ENCODE measurements around the gene P2RX3. TPM values are rescaled to one million over a fixed set of nuclear protein-coding genes. Genes with fewer than 3 reads are reported as not detected.

P2RX3 gene
- total RNA-seq, 1 experiment from 2014 or later: 0.15 TPM

- no peak overlapping the region for H3K9ac ChIP-seq (ENCODE audit: extremely low read depth, insufficient read length, low read length)
- no CpG with 5 or more reads among the region's 10 CpGs for WGBS (ENCODE audit: extremely low coverage, insufficient read length, low lambda C conversion rate)
- H4K20me1 ChIP-seq (ENCODE audit: control insufficient read depth, insufficient read depth, insufficient read length): no peaks in the 10 kb centered on the region
- Mint-ChIP-seq H3K27ac (peak overlapping the region; percentile 60 to 87 (median 72); a peak in 6 of 7 replicates), H3K9me3 (no peaks in the 10 kb centered on the region), H3K36me3 (ENCODE audit: insufficient read depth in 1 of 3, low read depth in 3 of 3) (peaks cover 41 to 64% (median 45%) of the 10 kb centered on the region in 3 experiments), H3K4me3 (peak overlapping the region in 1 of 2 experiments; percentile 17; a peak in 1 of 5 replicates), H3K4me1 (peaks cover 24 to 37% of the 10 kb centered on the region in 2 experiments), H3K27me3 (ENCODE audit: low read depth) (no peaks in the 10 kb centered on the region)
- H4K5ac ChIP-seq (ENCODE audit: insufficient read length, low read depth, low read length): no peak overlapping the region
- H3K27ac ChIP-seq (ENCODE audit: insufficient read length, low read depth, low read length): no peak overlapping the region
- H3K4me2 ChIP-seq (ENCODE audit: insufficient read depth, insufficient read length, low read length): no peak overlapping the region
- H3K14ac ChIP-seq (ENCODE audit: insufficient read depth, low read length): no peak overlapping the region; the same call in 1 of the 2 replicates
- H3T11ph ChIP-seq (ENCODE audit: low read length): no peak overlapping the region
- H2BK5ac ChIP-seq (ENCODE audit: insufficient read length, low read length): no peak overlapping the region
- H3K79me1 ChIP-seq (ENCODE audit: insufficient read depth, low read depth, low read length, poor library complexity, severe bottlenecking): no peaks in the 10 kb centered on the region
- no peak overlapping the region for H4K8ac ChIP-seq (replicated peaks; ENCODE audit: insufficient read length, low read depth, low read length)
- no peak overlapping the region for H2BK15ac ChIP-seq (ENCODE audit: low read depth, low read length)
- H3K18ac ChIP-seq (ENCODE audit: insufficient read length, low read depth, low read length): no peak overlapping the region
- no peak overlapping the region for H3K23ac ChIP-seq (ENCODE audit: insufficient read length, low read depth, low read length)
- H3K56ac ChIP-seq (ENCODE audit: insufficient read length, low read depth, low read length): no peak overlapping the region
- no peak overlapping the region for H2BK12ac ChIP-seq (ENCODE audit: insufficient read length, low read depth, low read length)
- H3K79me2 ChIP-seq (ENCODE audit: insufficient read depth, low read length): peaks cover 9% of the 10 kb centered on the region; the same call in 1 of the 2 replicates
- peaks cover 6% of the 10 kb centered on the region for H3K4me1 ChIP-seq (ENCODE audit: insufficient read depth, low read length)
- no peaks in the 10 kb centered on the region for H3K9me3 ChIP-seq (ENCODE audit: control insufficient read depth, low read depth, low read length)
- H2BK120ac ChIP-seq (ENCODE audit: low read depth, low read length, poor library complexity, severe bottlenecking): no peak overlapping the region
- no peak overlapping the region for H2BK20ac ChIP-seq (ENCODE audit: low read depth, low read length, poor library complexity, severe bottlenecking)
- DNase-seq: no peak
- no peak overlapping the region for H2AFZ ChIP-seq (ENCODE audit: low read length)
- H4K91ac ChIP-seq (ENCODE audit: insufficient read length, low read depth, low read length): no peak overlapping the region
- H2AK5ac ChIP-seq (ENCODE audit: insufficient read length, low read length): no peak overlapping the region
- TF ChIP-seq CTCF (conservative IDR thresholded peaks at IDR 0.05): no peak
- peaks cover 6% of the 10 kb centered on the region for H3K23me2 ChIP-seq (ENCODE audit: insufficient read length, low read depth, low read length, poor library complexity, severe bottlenecking)
- H3K27me3 ChIP-seq (ENCODE audit: insufficient read depth, low read length): no peaks in the 10 kb centered on the region
- H3K4ac ChIP-seq (ENCODE audit: low read depth, low read length): no peak overlapping the region
Observed at GRCh38 chr11:57308426-57309060, 29.6 kb upstream of the P2RX3 start.

All from H9 (cell line).